RPMI8226 (cell line): Measurements from ENCODE around the gene PSMB8.
A peak's percentile ranks its signal among the peaks of the same experiment; 100 is the strongest.
"Not testable (repeated sequence)": the region's sequence is repeated elsewhere in the genome, so short reads cannot be mapped to it uniquely, and the experiment has no call there.

Experiments
- DNase-seq: peaks from one replicate; pipeline ENCODE4 v3.0.0-alpha.2; 2015

PSMB8 gene

DNA sequence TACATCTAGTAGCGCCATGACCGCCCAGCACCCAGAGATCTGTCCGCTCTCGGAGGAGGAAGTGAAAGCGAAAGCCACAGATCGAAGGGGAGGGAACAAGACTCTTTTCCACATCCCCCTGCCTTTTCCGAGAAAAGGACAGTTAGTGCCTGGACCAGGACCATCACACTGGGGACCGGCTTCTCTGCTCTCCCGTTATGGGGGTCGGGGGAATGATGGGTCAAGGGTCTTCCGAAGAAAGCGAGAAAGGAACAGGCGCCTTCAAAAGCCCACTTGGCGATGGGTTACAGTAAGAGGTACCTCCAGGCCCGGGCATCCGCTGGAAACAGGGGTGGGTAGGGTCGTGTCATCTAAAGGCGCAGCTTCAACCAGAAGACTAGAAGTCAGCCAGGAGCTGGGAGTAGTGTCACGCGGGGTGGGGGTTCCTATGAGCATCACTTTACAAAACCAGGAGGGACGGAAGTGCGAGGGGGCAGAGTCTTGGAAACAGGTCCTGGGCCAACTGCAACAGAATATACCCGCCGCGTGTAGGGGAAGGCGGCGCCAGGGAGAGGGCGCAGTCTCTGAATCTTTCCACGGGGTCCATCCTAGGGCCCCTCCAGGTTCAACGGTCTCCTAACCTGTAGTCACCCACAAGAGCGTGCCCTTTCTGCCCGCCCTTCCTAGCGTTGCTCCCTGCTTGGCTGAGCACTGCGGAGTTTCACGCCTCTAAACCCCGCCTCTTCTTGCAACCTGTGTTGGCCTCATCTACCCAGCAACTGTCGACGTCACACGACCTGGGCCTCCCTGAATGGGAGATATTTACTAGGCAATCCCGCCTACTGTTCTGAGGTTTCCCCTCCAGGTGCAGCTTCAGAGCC, at the start of gene PSMB8:
PSMB8 (minus strand) TSS at position 69 of the 860 bp plus-strand sequence; CDS start at position 18, 51 bp downstream.
- peak; percentile 98 for DNase-seq

DNA sequence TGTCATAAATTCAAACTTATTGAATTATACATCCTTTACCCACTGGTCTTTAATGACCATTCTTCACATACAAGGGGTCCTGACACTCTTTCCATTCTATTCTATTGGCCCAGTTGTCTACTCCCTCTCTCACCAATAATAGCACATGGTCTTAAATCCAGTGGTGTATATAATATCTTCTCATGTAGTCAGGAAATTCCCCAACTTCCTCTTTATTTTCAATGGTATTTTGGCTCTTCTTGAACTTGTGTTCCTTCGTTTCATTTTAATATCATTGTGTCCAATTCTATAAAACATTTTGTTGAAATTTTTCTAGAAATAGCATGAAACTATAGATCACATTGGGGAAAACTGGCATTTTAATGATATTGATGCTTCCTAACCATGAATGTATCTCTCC, 47.0 kb upstream of the PSMB8 start:
- no peak for DNase-seq

DNA sequence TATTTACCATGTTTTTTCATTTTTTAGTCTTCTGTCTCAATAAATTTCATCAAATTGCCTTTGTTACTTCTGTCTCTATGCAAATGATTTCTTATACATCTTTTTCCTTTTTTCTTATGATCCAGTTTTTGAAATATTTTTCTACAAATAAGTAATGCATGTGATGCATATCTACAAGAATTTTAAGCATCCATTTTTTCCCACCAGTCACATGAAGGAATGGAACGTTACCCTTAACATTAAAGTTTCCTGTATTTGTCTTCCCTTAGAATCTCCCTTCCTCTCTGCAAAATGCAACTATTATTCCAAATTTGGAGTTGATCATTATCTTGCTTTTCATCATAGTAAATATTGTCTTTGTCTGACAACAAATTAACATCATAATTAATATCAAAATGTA, 45.7 kb upstream of the PSMB8 start:
- no peak for DNase-seq

DNA sequence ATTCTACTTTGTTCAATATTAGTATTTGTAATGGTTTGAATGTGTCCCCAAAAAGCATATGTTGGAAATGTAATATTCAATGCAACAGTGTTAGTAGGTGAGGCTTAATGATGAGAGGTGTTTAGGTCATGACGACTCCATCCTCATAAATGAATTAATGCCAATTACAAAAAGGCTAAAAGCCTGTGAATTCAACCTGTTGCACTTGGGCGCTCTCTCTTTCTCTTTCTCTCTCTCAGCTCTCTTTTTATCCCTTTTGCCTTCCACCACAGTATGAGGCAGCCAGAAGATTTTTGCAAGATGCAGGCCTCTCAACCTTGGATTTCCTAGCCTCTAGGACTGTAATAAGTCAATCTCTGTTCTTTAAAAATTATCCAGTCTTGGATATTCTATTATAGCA, 44.7 kb upstream of the PSMB8 start:
- DNase-seq, result no peak

DNA sequence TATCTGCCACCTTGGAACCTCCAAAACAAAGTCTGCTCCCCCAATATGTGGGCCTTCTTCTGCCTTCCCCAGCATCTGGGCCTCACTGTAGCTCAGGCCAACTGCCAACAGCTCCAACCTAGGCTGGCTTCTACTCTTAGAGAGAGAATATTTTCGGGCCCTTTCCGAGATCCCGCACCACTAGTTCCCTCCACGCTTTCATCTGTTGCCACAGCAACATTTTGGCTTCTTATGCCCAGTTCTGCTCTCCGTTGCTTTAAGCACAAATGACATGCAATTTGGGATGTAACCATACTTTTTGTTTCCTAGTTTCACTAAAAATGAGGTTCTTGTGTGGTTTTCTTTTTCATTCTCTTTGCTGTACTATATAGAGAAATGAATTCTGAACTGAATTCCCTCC, 43.8 kb upstream of the PSMB8 start:
- no peak for DNase-seq

DNA sequence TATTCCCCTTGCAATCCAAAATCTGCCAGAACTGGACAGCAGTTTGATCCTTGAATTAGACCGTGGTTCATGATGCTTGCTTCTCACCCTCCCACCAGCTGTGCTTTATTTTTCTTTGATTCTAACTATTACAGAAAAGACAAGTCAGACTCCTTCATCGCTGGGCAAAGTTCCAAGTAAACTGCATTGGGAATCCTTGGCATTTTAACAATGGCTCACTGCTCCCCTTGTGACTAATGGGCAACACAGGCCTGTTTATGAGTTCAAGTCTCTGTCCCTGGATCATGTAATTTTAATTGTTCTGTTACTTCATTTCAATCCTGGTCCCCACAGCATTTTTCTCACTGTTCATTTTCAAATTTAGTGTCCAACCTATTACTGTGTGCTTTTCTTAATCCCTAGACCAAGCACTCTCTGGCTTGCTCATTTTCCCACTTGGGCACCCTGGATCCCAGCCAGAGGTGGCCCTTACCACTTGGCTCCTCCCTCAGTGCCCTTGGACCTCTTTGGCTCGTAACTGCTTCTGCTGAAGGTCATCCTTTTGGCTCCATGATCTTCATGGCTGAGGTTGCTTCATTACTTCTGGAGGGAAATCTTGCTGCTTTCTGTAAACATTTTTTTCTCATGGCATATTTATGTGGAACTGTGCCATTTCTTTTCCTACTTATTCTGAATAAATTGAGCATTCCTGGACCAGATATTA, 43.0 kb upstream of the PSMB8 start:
- no peak for DNase-seq

DNA sequence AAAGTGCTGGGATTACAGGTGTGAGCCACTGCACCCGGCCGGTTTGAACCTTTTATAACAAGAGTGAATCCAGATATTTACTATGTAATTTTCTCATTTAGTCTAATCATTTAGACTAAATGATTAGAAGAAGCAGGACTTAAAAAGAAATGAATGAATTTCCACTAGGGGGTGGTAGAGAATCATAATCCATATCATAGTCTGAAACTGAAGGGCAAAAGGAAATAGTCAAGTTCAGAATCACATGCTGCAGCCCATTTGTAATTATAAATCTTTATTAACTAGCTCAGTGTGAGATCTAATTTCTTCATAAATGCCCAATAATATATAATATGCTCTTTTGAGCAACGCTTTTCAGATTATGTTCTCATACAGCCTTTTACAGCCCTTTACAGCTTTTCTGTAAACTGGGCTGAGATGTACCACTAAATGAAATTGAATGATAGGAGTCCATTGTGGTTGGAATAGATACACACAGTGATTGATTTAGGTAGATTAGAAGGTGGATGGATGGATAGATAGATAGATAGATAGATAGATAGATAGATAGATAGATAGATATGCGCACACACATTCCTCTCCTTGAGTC, 41.9 kb upstream of the PSMB8 start:
- DNase-seq, result peak; percentile 75

DNA sequence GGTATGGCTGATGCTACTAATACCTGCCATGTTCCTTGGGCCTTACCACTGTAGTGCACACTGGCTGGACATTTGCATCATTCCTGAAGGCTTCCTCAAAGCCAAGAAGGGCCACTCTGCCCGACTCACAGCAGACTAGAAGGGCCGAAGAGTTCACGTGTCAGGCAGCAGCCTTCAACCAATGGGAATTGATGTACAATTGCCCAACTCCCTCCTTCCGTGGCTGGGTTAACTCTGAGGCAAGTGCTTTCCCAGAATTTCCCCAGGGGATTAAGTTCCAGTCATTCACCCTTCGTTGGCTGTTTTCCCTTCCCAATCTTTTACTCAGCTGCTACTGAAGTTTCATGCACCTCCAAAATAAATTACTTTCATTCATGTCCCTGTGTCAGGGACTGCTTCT, 39.9 kb upstream of the PSMB8 start:
- no peak for DNase-seq

DNA sequence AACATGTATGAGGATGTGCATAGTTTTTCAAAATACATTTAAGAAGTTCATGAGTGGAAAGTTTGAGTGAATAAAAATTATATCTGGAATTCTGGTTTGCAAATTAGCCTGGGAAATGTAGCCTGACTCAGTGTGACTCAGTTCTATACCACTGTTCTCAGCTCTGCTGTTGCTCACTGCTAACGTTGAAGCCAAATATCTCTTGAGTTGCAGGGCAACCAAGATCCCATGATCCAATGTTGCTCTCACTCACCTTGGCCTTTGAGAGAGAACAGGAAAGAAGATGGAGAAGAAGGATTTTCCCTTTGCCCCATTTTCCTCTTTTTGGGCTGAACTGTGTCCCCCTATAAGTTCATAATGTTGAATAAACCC, 39.0 kb upstream of the PSMB8 start:
- no peak for DNase-seq

DNA sequence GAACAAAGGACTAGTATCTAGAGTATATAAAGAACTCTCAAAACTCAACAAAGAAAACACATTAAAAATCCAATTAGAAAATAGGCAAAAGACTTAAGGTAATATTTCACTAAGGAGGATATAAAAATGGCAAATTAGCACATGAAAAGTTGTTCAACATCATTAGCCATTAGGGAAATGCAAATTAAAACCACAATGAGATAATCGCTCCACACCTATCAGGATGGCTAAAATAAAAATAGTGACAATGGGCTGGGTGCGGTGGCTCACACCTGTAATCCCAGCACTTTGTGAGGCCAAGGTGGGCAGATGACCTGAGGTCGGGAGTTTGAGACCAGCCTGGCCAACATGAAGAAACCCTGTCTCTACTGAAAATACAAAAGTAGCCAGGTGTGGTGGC, 37.1 kb upstream of the PSMB8 start:
- DNase-seq, result not testable (repeated sequence)

DNA sequence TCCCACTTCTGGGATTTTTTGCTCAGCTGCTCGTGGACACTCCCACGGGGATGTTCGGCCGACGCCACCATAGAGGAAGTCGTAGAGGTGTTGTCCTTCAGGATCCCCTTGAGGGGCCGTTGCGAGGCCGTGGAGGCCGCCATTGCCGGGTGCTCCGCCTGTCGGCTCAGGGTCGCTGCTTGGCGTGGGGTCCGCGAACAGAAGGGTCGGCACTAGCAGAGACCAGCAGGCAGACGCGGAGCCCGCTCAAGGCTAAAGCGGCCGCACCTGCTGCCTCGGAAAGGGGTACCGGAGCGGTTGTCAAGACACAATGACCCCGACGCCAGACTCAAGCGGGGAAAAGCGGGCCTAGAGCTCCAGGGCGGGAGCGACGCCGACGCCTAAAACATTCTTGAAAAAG, 35.8 kb upstream of the PSMB8 start:
- DNase-seq, result no peak

DNA sequence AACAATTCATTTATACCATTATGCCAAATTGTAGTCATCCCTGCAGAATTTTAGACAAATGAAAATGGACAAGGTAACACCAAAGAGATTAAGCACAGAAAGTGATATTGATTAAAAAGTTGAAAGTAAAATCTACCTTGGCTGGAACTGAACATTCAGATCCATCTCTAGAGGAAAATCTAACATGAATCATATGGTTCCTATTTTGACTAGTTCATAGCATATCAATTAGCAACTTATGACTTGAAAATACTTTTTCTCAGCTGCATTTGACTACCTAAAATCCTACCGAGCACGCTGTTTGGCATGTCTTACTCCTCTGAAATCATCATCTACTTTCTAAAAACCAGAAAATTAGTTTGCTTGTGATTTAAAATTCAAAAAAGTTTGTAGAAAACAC, 32.8 kb upstream of the PSMB8 start:
- no peak for DNase-seq

DNA sequence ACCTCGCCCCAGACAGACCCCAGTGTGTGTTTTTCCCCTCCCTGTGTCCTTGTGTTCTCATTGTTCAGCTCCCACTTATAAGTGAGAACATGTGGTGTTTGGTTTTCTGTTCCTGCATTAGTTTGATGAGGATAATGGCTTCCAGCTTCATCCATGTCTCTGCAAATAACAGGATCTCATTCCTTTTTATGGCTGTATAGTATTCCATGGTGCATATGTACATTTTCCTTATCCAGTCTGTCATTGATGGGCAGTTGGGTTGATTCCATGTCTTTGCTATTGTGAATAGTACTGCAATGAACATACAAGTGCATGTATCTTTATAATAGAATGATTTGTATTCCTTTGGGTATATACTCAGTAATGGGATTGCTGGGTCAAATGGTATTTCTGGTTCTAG, 30.1 kb upstream of the PSMB8 start:
- DNase-seq, result not testable (repeated sequence)

DNA sequence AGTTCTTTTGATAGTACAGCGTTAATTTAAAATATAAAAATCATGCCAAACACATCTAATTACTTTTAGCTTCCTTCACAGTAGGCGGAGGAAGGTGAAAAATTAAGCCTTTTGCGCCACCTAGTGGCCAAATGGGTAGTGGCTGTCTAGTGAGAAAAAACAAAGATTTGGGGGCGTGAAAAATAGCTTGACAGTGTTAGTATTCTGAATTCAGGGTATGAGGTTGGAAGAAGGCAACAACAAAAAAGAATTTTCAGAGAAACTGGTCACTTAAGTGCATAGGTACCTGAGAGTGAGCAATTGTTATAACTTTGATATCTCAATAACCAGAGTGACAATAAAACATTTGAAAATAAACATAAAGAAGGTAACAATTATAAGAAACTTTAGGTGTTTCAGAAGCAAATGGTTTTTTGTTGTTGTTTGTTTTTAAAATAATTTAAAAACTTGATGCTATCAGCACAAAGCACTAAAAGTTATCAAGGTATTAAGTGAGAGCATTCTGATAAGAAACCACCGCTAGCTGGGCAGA, 24.5 kb upstream of the PSMB8 start:
- peak; percentile 84 for DNase-seq

DNA sequence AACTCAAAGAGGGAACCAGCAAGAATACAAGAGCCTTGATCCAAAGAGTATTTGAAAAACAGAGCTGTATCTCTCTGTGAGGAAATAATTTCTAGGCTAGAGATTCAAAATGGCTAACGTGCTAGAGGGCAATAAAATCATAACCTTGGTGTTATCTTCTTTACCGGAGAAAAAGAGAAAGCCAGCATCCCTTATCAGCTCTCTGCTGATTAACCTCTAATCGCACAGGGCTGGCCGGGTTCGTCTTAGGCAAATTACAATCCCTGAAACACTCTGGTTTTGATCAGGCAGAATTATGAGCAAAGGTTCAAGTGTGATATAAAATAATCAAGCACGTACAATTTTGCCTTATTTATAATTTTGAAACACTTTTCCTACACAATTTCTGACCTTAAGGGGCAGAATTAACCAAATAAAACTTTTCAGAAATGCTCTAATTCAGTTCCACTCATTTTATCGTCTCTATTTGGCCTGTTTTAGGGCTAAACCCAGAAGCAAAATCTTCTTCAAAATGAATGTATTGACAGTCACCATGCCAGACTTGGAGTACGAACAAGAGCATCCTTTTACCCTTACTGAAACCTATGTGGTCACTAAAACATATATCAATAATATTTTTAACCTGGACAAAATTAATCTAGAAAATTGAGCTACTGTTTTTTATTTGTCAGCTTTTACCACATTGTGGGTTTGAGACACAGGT, 23.9 kb upstream of the PSMB8 start:
- DNase-seq, result no peak

DNA sequence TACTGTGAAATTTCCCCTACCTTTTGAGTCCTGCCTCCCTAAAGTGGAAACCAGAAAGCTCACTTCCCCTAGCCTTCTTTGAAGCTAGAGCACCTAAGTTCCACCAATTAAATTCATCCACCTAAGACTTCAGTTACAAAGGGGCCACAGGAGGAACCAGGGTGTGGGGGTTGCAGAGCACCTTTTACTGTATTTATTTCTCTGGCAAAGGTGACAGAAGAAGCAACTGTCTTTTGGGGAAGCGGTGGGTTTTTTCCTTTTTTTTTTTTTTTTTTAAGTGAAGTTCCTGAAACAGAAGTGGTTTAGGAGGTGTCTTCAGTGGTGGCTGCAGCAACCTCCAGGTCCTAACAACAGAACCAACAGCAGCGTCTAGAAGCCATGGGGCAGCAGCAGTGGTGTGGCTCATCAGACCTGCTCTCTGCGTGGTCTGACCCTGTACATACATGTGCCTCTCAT, 23.2 kb upstream of the PSMB8 start:
- DNase-seq, result no peak

DNA sequence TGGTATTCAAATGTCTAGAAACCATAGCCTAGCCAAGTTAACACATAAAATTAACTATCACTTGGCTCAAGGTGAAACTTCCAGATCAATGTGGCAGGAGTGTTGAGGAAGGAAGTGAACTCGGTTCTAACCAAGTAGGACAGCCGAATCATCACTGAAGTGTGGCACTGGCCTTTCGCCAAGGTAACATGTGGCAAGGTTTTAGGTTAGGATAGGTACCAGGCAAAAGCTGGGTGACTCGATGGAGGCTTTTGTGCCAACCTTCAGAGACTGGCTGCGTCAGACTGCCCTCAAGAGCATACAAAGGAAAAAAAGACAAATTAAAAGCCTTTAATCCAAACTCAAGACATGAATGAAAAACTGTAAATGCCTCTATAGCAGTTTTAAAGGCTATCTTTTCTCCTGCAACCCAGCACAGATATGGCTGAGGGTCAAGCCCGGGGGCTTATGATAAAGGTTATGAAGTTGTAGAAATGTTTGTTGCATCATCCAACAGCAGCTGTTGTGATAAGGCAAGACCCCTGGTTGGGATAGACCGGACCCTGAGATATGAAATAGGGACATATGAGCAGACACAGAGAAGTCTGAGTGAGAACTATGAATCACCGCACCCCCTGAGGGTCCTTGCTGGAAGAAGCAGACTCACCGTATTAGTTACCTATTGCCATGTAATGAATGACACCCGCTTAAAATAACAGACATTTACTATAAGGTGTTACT, 22.0 kb upstream of the PSMB8 start:
- peak; percentile 16 for DNase-seq

DNA sequence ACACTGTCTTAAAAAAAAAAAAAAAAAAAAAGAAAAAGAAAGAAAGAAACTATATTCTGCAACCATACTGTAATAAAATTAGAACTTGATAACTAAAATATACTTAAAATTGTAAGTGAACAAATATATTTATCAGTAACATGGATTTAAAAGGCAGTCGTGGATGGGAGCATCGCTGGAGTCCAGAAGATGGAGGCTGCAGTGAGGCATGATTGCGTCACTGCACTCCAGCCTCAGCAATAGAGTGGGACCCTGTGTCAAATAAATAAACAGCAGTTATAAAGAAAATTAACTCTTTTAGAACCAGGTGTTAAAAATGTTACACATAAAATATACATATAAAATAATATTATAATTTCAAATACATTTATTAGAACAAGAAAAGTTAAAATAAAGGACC, 18.9 kb upstream of the PSMB8 start:
- DNase-seq, result no peak

DNA sequence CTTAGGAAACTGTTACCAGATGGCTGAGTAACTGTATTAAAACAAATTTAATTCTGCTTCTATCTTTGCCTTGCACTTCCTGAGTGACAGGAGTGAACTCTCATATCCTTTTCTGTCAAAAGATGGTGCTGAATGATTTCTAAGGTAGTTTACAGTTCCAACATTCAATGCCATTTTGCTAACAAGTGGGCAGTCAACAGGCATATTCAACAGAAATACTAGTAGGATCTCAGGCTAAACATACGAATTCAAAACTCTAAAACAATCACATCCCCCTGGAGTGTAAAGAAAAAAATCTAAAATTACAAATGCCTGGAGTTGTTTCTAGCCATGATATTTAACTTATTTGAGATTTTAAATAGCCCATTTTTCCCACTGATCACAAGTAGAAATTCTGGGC, 16.8 kb upstream of the PSMB8 start:
- DNase-seq, result no peak

DNA sequence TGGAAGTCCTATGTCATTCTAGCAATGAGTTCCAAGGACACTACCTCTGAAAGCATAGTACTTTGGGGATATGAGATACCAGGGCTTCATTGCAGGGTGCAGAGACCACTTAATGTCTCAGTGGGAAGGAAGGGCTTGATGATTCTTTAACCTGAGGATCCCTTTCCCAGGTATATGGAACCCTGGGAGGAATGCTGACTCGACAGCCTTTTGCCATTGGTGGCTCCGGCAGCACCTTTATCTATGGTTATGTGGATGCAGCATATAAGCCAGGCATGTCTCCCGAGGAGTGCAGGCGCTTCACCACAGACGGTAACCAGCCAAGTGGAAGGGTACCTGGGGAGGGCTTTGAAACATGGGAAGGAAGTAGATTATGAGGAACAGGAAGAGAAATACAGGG, 14.3 kb upstream of the PSMB8 start:
- no peak for DNase-seq

DNA sequence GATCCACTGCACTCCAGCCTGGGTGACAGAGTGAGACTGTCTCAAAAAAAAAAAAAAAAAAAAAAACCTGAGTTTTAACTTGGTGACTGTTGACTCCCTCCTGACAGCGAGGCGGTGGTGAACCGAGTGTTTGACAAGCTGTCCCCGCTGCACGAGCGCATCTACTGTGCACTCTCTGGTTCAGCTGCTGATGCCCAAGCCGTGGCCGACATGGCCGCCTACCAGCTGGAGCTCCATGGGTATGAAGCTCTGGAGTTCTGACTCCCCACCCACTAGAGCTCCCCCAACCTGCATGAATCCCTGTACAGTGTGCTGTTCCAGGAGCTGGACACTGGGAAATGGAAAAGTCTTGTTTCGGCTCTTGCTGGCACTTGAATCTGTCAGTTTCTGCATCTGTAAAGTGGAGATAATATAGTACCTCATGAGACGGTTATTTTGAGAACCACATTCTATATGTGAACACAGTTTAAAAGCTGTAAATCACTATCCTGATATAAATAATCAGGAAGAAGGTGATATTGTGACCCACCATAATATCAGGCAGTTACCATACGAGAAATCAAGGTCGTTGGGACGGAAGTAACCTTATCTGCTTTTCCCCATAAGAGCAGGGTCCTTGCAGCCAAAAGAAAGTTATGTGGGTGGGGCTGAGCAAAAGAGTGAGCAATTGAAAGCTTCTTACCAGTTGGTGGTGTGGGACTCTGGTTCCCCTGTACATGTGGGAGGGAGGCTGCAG, 13.5 kb upstream of the PSMB8 start:
- DNase-seq, result no peak
